HCT116 (cell line): ENCODE data around the gene CAPN5. TPM values are rescaled to one million over a fixed set of nuclear protein-coding genes. Genes with fewer than 3 reads are reported as not detected.

Experiments used
- ATAC-seq: fragments of 200-7000 bp; cut with Tn5 transposase; 2 replicates; pipeline ENCODE4 v1.9.1; 2020; ENCODE audit warnings: mild to moderate bottlenecking, moderate library complexity
- BruUV-seq: library from RNA; stranded (reverse); fragments of 400-500 nt; replicated peaks from 2 replicates; lab custom pipeline; 2021; lab: Mats Ljungman, UMichigan
- CTCF ChIA-PET: fragments of 300-600 bp; sonication (Branson Sonifier 250); formaldehyde crosslinking; loops from one replicate; lab custom pipeline; 2021; ENCODE audit warnings: antibody characterized with exemption; lab: Charles Lee
- POLR2A ChIA-PET: fragments of 300-600, 350-600 bp; sonication (Branson Sonifier 250); formaldehyde crosslinking; loops from one replicate; lab custom pipeline; 2021; ENCODE audit warnings: antibody characterized with exemption; lab: Charles Lee
- RAD21 ChIA-PET, 2 experiments: fragments of 300-600 bp; sonication (Branson Sonifier 250); formaldehyde crosslinking; loops; one replicate each; lab custom pipeline; 2023; ENCODE audit warnings: low total read pairs in 2 of 2; ENCODE audit not compliant: uncharacterized antibody in 2 of 2, unreplicated experiment in 2 of 2, low non-redundant PET in 1 of 2; lab: Charles Lee
- DNase-seq: peaks from one replicate; pipeline ENCODE4 v3.0.0-alpha.2; 2010; ENCODE audit warnings: low read depth, low spot score
- H2AFZ ChIP-seq: fragments of 200-600 bp; shearing (Covaris generic), sonication (generic); 2 replicates; pipeline ENCODE4 v1.6.1; 2017; ENCODE audit warnings: low read depth, mixed run types, mixed read lengths, antibody characterized with exemption, low read length; ENCODE audit not compliant: poor library complexity, severe bottlenecking
- H3K27ac ChIP-seq: 2 replicates; pipeline ENCODE4 v1.5.1; 2012; ENCODE audit warnings: low read depth, low read length
- H3K27me3 ChIP-seq: fragments of 200-600 bp; sonication (generic); 2 replicates; pipeline ENCODE4 v1.6.1; 2016; ENCODE audit warnings: mixed run types, low read length, mixed read lengths; ENCODE audit not compliant: insufficient read depth
- H3K36me3 ChIP-seq, 2 experiments: fragments of 200-500 bp in 1 of 2; fragments of 200-600 bp in 1 of 2; sonication (Bioruptor generic) in 1 of 2; sonication (generic) in 1 of 2; 2 replicates each; pipeline versions ENCODE4 v1.5.1 to v1.6.1; 2014 to 2016; ENCODE audit warnings: low read length in 2 of 2, inconsistent platforms in 1 of 2, mixed read lengths in 1 of 2, mixed run types in 1 of 2; ENCODE audit not compliant: insufficient read depth in 2 of 2, control insufficient read depth in 1 of 2
- H3K4me1 ChIP-seq, 2 experiments: fragments of 200-600 bp in 1 of 2; sonication (generic) in 1 of 2; 2 replicates each; pipeline versions ENCODE4 v1.5.1 to v1.6.1; 2012 to 2017; ENCODE audit warnings: low read length in 2 of 2, inconsistent platforms in 1 of 2, mild to moderate bottlenecking in 1 of 2, mixed read lengths in 1 of 2, mixed run types in 1 of 2, moderate library complexity in 1 of 2; ENCODE audit not compliant: insufficient read depth in 2 of 2, control insufficient read depth in 1 of 2
- H3K4me2 ChIP-seq: fragments of 200-600 bp; sonication (generic); 2 replicates; pipeline ENCODE4 v1.6.1; 2017; ENCODE audit warnings: mixed run types, low read length, mixed read lengths
- H3K4me3 ChIP-seq, 2 experiments: fragments of 200-600 bp in 1 of 2; sonication (generic) in 1 of 2; replicated peaks in 1 of 2; 2 replicates each; pipeline ENCODE4 v1.5.1; 2011 to 2016; ENCODE audit warnings: low read length in 2 of 2, control low read depth in 1 of 2, low read depth in 1 of 2, mild to moderate bottlenecking in 1 of 2, mixed read lengths in 1 of 2, mixed run types in 1 of 2
- H3K79me2 ChIP-seq: fragments of 200-600 bp; sonication (generic); 2 replicates; pipeline ENCODE4 v1.6.1; 2017; ENCODE audit warnings: mild to moderate bottlenecking, mixed run types, low read length, moderate library complexity, mixed read lengths; ENCODE audit not compliant: insufficient read depth
- H3K9ac ChIP-seq: fragments of 200-600 bp; sonication (generic); 2 replicates; pipeline ENCODE4 v1.6.1; 2016; ENCODE audit warnings: low read length, mixed read lengths
- H3K9me2 ChIP-seq: fragments of 200-600 bp; sonication (generic), shearing (Covaris generic); 2 replicates; pipeline ENCODE4 v1.6.1; 2017; ENCODE audit warnings: mixed run types, mild to moderate bottlenecking, moderate library complexity; ENCODE audit not compliant: insufficient read depth
- H3K9me3 ChIP-seq, 2 experiments: fragments of 200-500 bp in 1 of 2; fragments of 200-600 bp in 1 of 2; sonication (Bioruptor generic) in 1 of 2; sonication (generic) in 1 of 2; 2 replicates each; pipeline ENCODE4 v1.6.1; 2014 to 2017; ENCODE audit warnings: low read length in 2 of 2, mixed read lengths in 2 of 2, inconsistent platforms in 1 of 2, low read depth in 1 of 2, mild to moderate bottlenecking in 1 of 2, mixed run types in 1 of 2, moderate library complexity in 1 of 2; ENCODE audit not compliant: control insufficient read depth in 1 of 2, insufficient read depth in 1 of 2
- H4K20me1 ChIP-seq: fragments of 200-600 bp; sonication (generic), shearing (Covaris generic); 2 replicates; pipeline ENCODE4 v1.6.1; 2017; ENCODE audit warnings: mixed run types, mild to moderate bottlenecking, moderate library complexity; ENCODE audit not compliant: insufficient read depth
- ATF3 ChIP-seq: IDR thresholded peaks from 2 replicates; pipeline ENCODE4 v1.6.1; 2012
- CTCF ChIP-seq, 3 experiments: fragments of 200-600 bp in 1 of 3; sonication (generic) in 1 of 3; IDR thresholded peaks in 2 of 3; conservative IDR thresholded peaks in 1 of 3; 2 replicates each; pipeline ENCODE4 v1.5.1; 2012 to 2017; ENCODE audit warnings: low read depth in 2 of 3, low read length in 2 of 3, antibody characterized with exemption in 1 of 3, borderline replicate concordance in 1 of 3, control low read depth in 1 of 3, mild to moderate bottlenecking in 1 of 3, mixed read lengths in 1 of 3, mixed run types in 1 of 3, moderate library complexity in 1 of 3; ENCODE audit not compliant: insufficient read depth in 1 of 3
- EGR1 ChIP-seq: IDR thresholded peaks from 2 replicates; pipeline ENCODE4 v1.6.1; 2012; ENCODE audit warnings: low read depth
- ELF1 ChIP-seq: IDR thresholded peaks from 2 replicates; pipeline ENCODE4 v1.6.1; 2012; ENCODE audit warnings: low read depth, borderline replicate concordance
- EZH2 ChIP-seq: fragments of 200-600 bp; sonication (generic); IDR thresholded peaks from 2 replicates; pipeline ENCODE4 v1.6.1; 2017; ENCODE audit warnings: antibody characterized with exemption, mixed run types
- FOSL1 ChIP-seq: IDR thresholded peaks from 2 replicates; pipeline ENCODE4 v1.6.1; 2012; ENCODE audit warnings: low read depth
- POLR2AphosphoS5 ChIP-seq: IDR thresholded peaks from 2 replicates; pipeline ENCODE4 v1.6.1; 2011; ENCODE audit warnings: mild to moderate bottlenecking, low read depth, low read length, moderate library complexity
- RAD21 ChIP-seq: IDR thresholded peaks from 2 replicates; pipeline ENCODE4 v1.6.1; 2012; ENCODE audit warnings: low read depth, mild to moderate bottlenecking
- SIN3A ChIP-seq: IDR thresholded peaks from 2 replicates; pipeline ENCODE4 v1.6.1; 2012; ENCODE audit warnings: low read depth
- SRF ChIP-seq: IDR thresholded peaks from 2 replicates; pipeline ENCODE4 v1.6.1; 2012; ENCODE audit warnings: low read depth
- ZFX ChIP-seq: fragments of 450-650 bp; IDR thresholded peaks from 2 replicates; pipeline ENCODE4 v1.6.1; 2017
- intact Hi-C: fragments of 100-400 bp; cut with micrococcal nuclease; formaldehyde crosslinking; loops from 2 replicates; pipeline ENCODE4 v1.10.0; 2022
- total RNA-seq: library from RNA; stranded (reverse); gene quantifications from one replicate; pipeline ENCODE4 v1.2.1, GENCODE V29; 2021; ENCODE audit not compliant: unreplicated experiment
- TF ChIP-seq, protein P1 (sequence below): IDR thresholded peaks from 2 replicates; pipeline ENCODE4 v1.6.1; 2012

Gene CAPN5
- total RNA-seq, 1 experiment from 2014 or later, result 8.6 TPM

- Histone ChIP-seq H2AFZ (no peak overlapping the region), H3K79me2 (no peaks in the 10 kb centered on the region), H3K27me3 (no peaks in the 10 kb centered on the region), H3K4me1 (peaks cover 25 to 32% of the 10 kb centered on the region in 2 experiments), H3K9ac (no peak overlapping the region; the same call in 1 of the 2 replicates), H3K4me2 (peak overlapping the region; percentile 49), H3K9me2 (no peaks in the 10 kb centered on the region), H3K27ac (peak overlapping the region; percentile 68; the same call in 1 of the 2 replicates)
- ChIA-PET RAD21 (no interaction called here), POLR2A (interaction anchor here (0.8 kb wide), 1 partner anchor 26 kb away, joined by 3 read pairs; no protein-coding TSS in a partner anchor), CTCF (interaction anchor here (0.7 to 3.5 kb wide), 2 partner anchors 8 to 16 kb away, joined by 3 to 17 read pairs; partner anchors contain the start of gene CAPN5)
- BruUV-seq, result no TSS peak
- no peak for DNase-seq
- TF ChIP-seq EGR1 (no peak), EZH2 (no peak), SIN3A (no peak), RAD21 (no peak), ZFX (no peak), SRF (no peak), FOSL1 (no peak), CTCF (IDR thresholded peaks at IDR 0.05 in 2 of 3, conservative IDR thresholded peaks at IDR 0.05 in 1 of 3; ENCODE audit: borderline replicate concordance in 1 of 3, insufficient read depth in 1 of 3, low read depth in 2 of 3, low read length in 2 of 3) (no peak), ATF3 (no peak), ELF1 (no peak), POLR2AphosphoS5 (no peak)
- TF ChIP-seq, protein P1, sequence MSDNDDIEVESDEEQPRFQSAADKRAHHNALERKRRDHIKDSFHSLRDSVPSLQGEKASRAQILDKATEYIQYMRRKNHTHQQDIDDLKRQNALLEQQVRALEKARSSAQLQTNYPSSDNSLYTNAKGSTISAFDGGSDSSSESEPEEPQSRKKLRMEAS, result no peak
- TF ChIP-seq, all 23 proteins: peak for 0
- no peaks in the 10 kb centered on the region for H3K36me3 ChIP-seq
- intact Hi-C loops, result no loop called here
- no peak for ATAC-seq
- no peak overlapping the region for H3K4me3 ChIP-seq
- no peaks in the 10 kb centered on the region for H4K20me1 ChIP-seq
- no peaks in the 10 kb centered on the region for H3K9me3 ChIP-seq
Measured at GRCh38 chr11:77074626-77075221, 8.0 kb downstream of the CAPN5 start.
